Lower leg skin (tissue), 4 donors: ENCODE results near the gene CHST9. TPM values are rescaled to one million over a fixed set of nuclear protein-coding genes. Genes with fewer than 3 reads are reported as not detected.

Experiments used
- DNase-seq, 2 donors: peaks; one replicate each; pipeline ENCODE4 v3.0.0-alpha.2; 2019; ENCODE audit warnings: low spot score in 2 of 2
- H3K4me3 ChIP-seq: fragments of 200-600 bp; sonication (generic); 2 replicates; pipeline ENCODE4 v1.5.1; 2017; ENCODE audit warnings: mild to moderate bottlenecking, low read depth; ENCODE audit not compliant: poor library complexity, severe bottlenecking
- POLR2A ChIP-seq, 2 donors: fragments of 450-650 bp; IDR thresholded peaks; one replicate each; pipeline ENCODE4 v1.6.1; 2016 to 2017; ENCODE audit warnings: antibody characterized with exemption in 2 of 2, mild to moderate bottlenecking in 1 of 2, moderate library complexity in 1 of 2
- WGBS, 2 donors: methylation state at CpG; one replicate each; pipeline ENCODE4 v1.1.5; 2018; 5-methylcytosine and 5-hydroxymethylcytosine counted together
- intact Hi-C: fragments of 100-400 bp; cut with DNase I; formaldehyde crosslinking; loops from one replicate; pipeline ENCODE4 v1.15.0; 2023; ENCODE audit warnings: low total_unique reads
- total RNA-seq, 4 donors: library from RNA; depleted of rRNA; stranded (reverse); fragments of >200 nt; gene quantifications; one replicate each; pipeline ENCODE4 v1.1.0, GENCODE V29; 2016
- TF ChIP-seq, protein P1 (sequence below), 3 donors: fragments of 450-650 bp; IDR thresholded peaks; one replicate each; pipeline ENCODE4 v1.5.1; 2016; ENCODE audit warnings: antibody characterized with exemption in 3 of 3, mild to moderate bottlenecking in 3 of 3, moderate library complexity in 2 of 3

The CHST9 gene
- total RNA-seq, 4 donors from 2014 or later = 0.06 to 0.20 (median 0.08) TPM; not detected in 1

GRCh38 chr18:26992926-26993325 lies 192.2 kb downstream of the CHST9 start:
- 76 to 80% methylated on average over 2 of the region's 2 CpGs for WGBS, 2 donors
- TF ChIP-seq, protein P1, sequence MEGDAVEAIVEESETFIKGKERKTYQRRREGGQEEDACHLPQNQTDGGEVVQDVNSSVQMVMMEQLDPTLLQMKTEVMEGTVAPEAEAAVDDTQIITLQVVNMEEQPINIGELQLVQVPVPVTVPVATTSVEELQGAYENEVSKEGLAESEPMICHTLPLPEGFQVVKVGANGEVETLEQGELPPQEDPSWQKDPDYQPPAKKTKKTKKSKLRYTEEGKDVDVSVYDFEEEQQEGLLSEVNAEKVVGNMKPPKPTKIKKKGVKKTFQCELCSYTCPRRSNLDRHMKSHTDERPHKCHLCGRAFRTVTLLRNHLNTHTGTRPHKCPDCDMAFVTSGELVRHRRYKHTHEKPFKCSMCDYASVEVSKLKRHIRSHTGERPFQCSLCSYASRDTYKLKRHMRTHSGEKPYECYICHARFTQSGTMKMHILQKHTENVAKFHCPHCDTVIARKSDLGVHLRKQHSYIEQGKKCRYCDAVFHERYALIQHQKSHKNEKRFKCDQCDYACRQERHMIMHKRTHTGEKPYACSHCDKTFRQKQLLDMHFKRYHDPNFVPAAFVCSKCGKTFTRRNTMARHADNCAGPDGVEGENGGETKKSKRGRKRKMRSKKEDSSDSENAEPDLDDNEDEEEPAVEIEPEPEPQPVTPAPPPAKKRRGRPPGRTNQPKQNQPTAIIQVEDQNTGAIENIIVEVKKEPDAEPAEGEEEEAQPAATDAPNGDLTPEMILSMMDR (IDR thresholded peaks at IDR 0.05) = no peak
- no peak for TF ChIP-seq POLR2A (IDR thresholded peaks at IDR 0.05)
- DNase-seq = no peak
- H3K4me3 ChIP-seq = no peak overlapping the region
- intact Hi-C loops = no loop called here

- intact Hi-C loops = no loop called here
- TF ChIP-seq, protein P1 (IDR thresholded peaks at IDR 0.05) = no peak
- TF ChIP-seq POLR2A (IDR thresholded peaks at IDR 0.05) = no peak
- no peak overlapping the region for H3K4me3 ChIP-seq
- no peak for DNase-seq
Measured at GRCh38 chr18:26989842-26990241, 195.3 kb downstream of the CHST9 start.

DNA sequence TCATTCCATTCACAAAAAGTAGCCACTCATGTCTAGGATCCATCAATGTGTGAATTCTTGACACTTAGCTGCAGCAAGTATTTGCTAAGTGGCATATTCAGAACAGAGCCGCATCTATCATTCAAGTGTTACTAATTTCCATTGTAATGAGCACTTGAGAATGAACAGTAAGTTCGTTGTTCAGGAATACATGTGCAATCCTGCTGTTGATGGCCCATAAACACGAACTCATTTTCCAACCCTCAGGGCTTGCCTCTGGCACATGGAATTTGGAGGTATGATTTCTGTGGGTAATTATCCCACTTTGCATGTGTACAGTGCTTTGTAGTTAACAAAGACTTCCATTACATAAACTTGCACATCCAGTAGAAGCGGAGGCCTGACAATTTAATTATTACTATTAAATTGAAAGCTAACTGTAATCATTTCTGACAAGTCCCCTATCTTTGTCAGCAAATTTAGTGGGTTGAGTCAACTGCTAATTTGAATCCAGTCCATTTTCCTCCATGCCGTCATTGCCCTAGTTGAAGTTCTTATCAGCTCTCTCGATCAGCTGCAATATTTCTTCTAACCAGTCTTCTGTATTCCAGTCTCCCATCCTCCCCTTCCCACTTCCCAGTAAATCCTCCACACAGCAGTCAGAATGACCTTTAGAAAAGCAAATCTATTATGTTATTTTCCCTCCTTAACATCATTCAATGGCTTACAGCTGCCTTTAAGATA lies 203.6 kb downstream of the CHST9 start:
- TF ChIP-seq, protein P1 (IDR thresholded peaks at IDR 0.05) = no peak
- no peak for TF ChIP-seq POLR2A (IDR thresholded peaks at IDR 0.05)
- no peak overlapping the region for H3K4me3 ChIP-seq
- intact Hi-C loops = no loop called here
- 34 to 38% methylated on average over 6 of the region's 6 CpGs for WGBS, 2 donors
- DNase-seq = no peak

GRCh38 chr18:26978812-26979341 lies 206.2 kb downstream of the CHST9 start:
- 79 to 82% methylated on average over 4 of the region's 4 CpGs for WGBS, 2 donors
- H3K4me3 ChIP-seq = no peak overlapping the region
- intact Hi-C loops = no loop called here
- no peak for DNase-seq
- TF ChIP-seq, protein P1 (IDR thresholded peaks at IDR 0.05) = no peak
- no peak for TF ChIP-seq POLR2A (IDR thresholded peaks at IDR 0.05)

DNA sequence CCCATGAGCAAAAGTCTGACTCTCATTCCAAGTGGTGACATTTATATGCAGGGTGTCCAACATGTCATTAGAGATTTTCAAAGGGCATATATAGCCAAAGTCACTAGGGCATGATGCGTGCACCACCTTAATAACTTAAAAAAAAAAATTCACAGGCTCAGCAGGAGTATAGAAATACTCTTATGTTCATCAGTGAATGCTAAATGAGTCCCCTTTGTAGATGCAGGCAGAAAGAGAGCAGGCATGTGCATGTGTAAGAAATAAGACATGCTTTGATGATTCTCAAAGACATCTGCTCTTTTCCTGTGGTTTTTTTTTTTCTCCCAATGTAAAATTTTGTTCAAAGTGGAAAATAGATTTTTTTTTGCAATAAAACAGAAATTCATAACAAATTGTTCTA lies 207.3 kb downstream of the CHST9 start:
- no peak for DNase-seq
- TF ChIP-seq, protein P1 (IDR thresholded peaks at IDR 0.05) = no peak
- TF ChIP-seq POLR2A (IDR thresholded peaks at IDR 0.05) = no peak
- H3K4me3 ChIP-seq = no peak overlapping the region
- 62 to 70% methylated on average over 1 of the region's 1 CpG for WGBS, 2 donors
- intact Hi-C loops = no loop called here
